Muscle layer of colon (tissue), 2 donors: ENCODE measurements around the gene KIF18B.

ENCODE experiments used
- H3K27ac ChIP-seq: one replicate; pipeline ENCODE4 v1.7.0; 2013; ENCODE audit warnings: low read depth, mild to moderate bottlenecking, low read length, moderate library complexity
- H3K27me3 ChIP-seq, 2 donors: one replicate each; pipeline ENCODE4 v1.7.0; 2013; ENCODE audit warnings: low read length in 2 of 2, mild to moderate bottlenecking in 2 of 2; ENCODE audit not compliant: insufficient read depth in 2 of 2, control insufficient read depth in 1 of 2
- H3K36me3 ChIP-seq: one replicate; pipeline ENCODE4 v1.7.0; 2013; ENCODE audit warnings: mild to moderate bottlenecking, low read length; ENCODE audit not compliant: insufficient read depth
- H3K4me1 ChIP-seq: one replicate; pipeline ENCODE4 v1.7.0; 2013; ENCODE audit warnings: mild to moderate bottlenecking, low read length; ENCODE audit not compliant: insufficient read depth
- H3K4me3 ChIP-seq, 2 donors: one replicate each; pipeline ENCODE4 v1.7.0; 2013; ENCODE audit warnings: low read length in 2 of 2, low read depth in 1 of 2, mild to moderate bottlenecking in 1 of 2, moderate library complexity in 1 of 2
- H3K9ac ChIP-seq: one replicate; pipeline ENCODE4 v1.7.0; 2013; ENCODE audit warnings: low read length
- H3K9me3 ChIP-seq: one replicate; pipeline ENCODE4 v1.7.0; 2013; ENCODE audit warnings: mild to moderate bottlenecking, low read length
- donor health status: abdominal sarcoma.
- donor health status: Adenocarcinoma of cecum.

KIF18B gene

GRCh38 chr17:44906010-44906646 lies 41.4 kb downstream of the KIF18B start:
- H3K36me3 ChIP-seq = no peaks in the 10 kb centered on the region
- H3K4me3 ChIP-seq = no peak overlapping the region
- no peak overlapping the region for H3K27ac ChIP-seq
- no peaks in the 10 kb centered on the region for H3K9me3 ChIP-seq
- H3K27me3 ChIP-seq = peaks cover 0 to under 1% of the 10 kb centered on the region in 2 donors
- no peak overlapping the region for H3K9ac ChIP-seq
- H3K4me1 ChIP-seq = peaks cover 4% of the 10 kb centered on the region

GRCh38 chr17:44905006-44906000 lies 42.3 kb downstream of the KIF18B start:
- no peak overlapping the region for H3K27ac ChIP-seq
- no peaks in the 10 kb centered on the region for H3K36me3 ChIP-seq
- no peak overlapping the region for H3K9ac ChIP-seq
- H3K27me3 ChIP-seq = no peaks in the 10 kb centered on the region
- H3K4me3 ChIP-seq = no peak overlapping the region
- H3K4me1 ChIP-seq = peaks cover 12% of the 10 kb centered on the region
- no peaks in the 10 kb centered on the region for H3K9me3 ChIP-seq

GRCh38 chr17:44904001-44904984 lies 43.3 kb downstream of the KIF18B start:
- Histone ChIP-seq H3K27me3 (no peaks in the 10 kb centered on the region), H3K36me3 (no peaks in the 10 kb centered on the region), H3K4me3 (no peak overlapping the region), H3K27ac (no peak overlapping the region), H3K9me3 (no peaks in the 10 kb centered on the region), H3K4me1 (peaks cover 18% of the 10 kb centered on the region), H3K9ac (no peak overlapping the region)

GRCh38 chr17:44903012-44903685 lies 44.4 kb downstream of the KIF18B start:
- H3K4me1 ChIP-seq = peaks cover 25% of the 10 kb centered on the region
- H3K4me3 ChIP-seq = no peak overlapping the region
- no peaks in the 10 kb centered on the region for H3K36me3 ChIP-seq
- no peaks in the 10 kb centered on the region for H3K9me3 ChIP-seq
- H3K9ac ChIP-seq = no peak overlapping the region
- H3K27me3 ChIP-seq = no peaks in the 10 kb centered on the region
- H3K27ac ChIP-seq = no peak overlapping the region

- Histone ChIP-seq H3K4me3 (no peak overlapping the region), H3K27me3 (no peaks in the 10 kb centered on the region), H3K27ac (no peak overlapping the region), H3K9me3 (no peaks in the 10 kb centered on the region), H3K9ac (no peak overlapping the region), H3K4me1 (peaks cover 25% of the 10 kb centered on the region), H3K36me3 (no peaks in the 10 kb centered on the region)
Observed at GRCh38 chr17:44902135-44902760, 45.3 kb downstream of the KIF18B start.

GRCh38 chr17:44901411-44901921 lies 46.1 kb downstream of the KIF18B start:
- Histone ChIP-seq H3K9me3 (no peaks in the 10 kb centered on the region), H3K9ac (no peak overlapping the region), H3K27ac (no peak overlapping the region), H3K27me3 (no peaks in the 10 kb centered on the region), H3K4me1 (peaks cover 25% of the 10 kb centered on the region), H3K4me3 (no peak overlapping the region), H3K36me3 (no peaks in the 10 kb centered on the region)

- Histone ChIP-seq H3K27me3 (no peaks in the 10 kb centered on the region), H3K27ac (no peak overlapping the region), H3K36me3 (no peaks in the 10 kb centered on the region), H3K4me3 (no peak overlapping the region), H3K9me3 (no peaks in the 10 kb centered on the region), H3K9ac (no peak overlapping the region), H3K4me1 (peaks cover 25% of the 10 kb centered on the region)
Observed at GRCh38 chr17:44900894-44901293, 46.7 kb downstream of the KIF18B start.

- H3K36me3 ChIP-seq = no peaks in the 10 kb centered on the region
- H3K9ac ChIP-seq = peak within 1 kb of the TSS; percentile 93
- H3K4me3 ChIP-seq = peak within 1 kb of the TSS; percentile 86 to 97
- H3K9me3 ChIP-seq = no peaks in the 10 kb centered on the region
- H3K27me3 ChIP-seq = no peaks in the 10 kb centered on the region
- H3K27ac ChIP-seq = peak within 1 kb of the TSS; percentile 96
- peaks cover 25% of the 10 kb centered on the region for H3K4me1 ChIP-seq
Observed at GRCh38 chr17:44899074-44899782, 48.3 kb downstream of the KIF18B start, which contains the start of gene EFTUD2. EFTUD2 (minus strand) TSS chr17:44899445; CDS start chr17:44894521, 4,924 bp downstream.

- peak overlapping the region; percentile 86 to 97 for H3K4me3 ChIP-seq
- H3K9ac ChIP-seq = peak overlapping the region; percentile 93
- H3K36me3 ChIP-seq = no peaks in the 10 kb centered on the region
- H3K4me1 ChIP-seq = peaks cover 25% of the 10 kb centered on the region
- no peaks in the 10 kb centered on the region for H3K27me3 ChIP-seq
- no peaks in the 10 kb centered on the region for H3K9me3 ChIP-seq
- peak overlapping the region; percentile 96 for H3K27ac ChIP-seq
Observed at GRCh38 chr17:44898768-44899073, 48.9 kb downstream of the KIF18B start.

- Histone ChIP-seq H3K36me3 (peaks cover 11% of the 10 kb centered on the region), H3K4me1 (peaks cover 7% of the 10 kb centered on the region), H3K27me3 (no peaks in the 10 kb centered on the region), H3K27ac (no peak overlapping the region), H3K9me3 (no peaks in the 10 kb centered on the region), H3K4me3 (no peak overlapping the region), H3K9ac (no peak overlapping the region)
Observed at GRCh38 chr17:44894642-44895041, 52.9 kb downstream of the KIF18B start.
